ENCODE measurements around the gene CWC25. TPM values are rescaled to one million over a fixed set of nuclear protein-coding genes. Genes with fewer than 3 reads are reported as not detected.

CWC25 gene
- total and polyA plus RNA-seq, 2 of the 13 experiments (the other 11 are each of a cell fraction or from before 2014, with no cell fraction given): 15.6 to 22.7 TPM

- no peak for TF ChIP-seq ZNF280B (CRISPR knock-in tag; IDR thresholded peaks at IDR 0.05; ENCODE audit: borderline replicate concordance)
- TF ChIP-seq ARID5B (CRISPR knock-in tag; IDR thresholded peaks at IDR 0.05): peak; percentile 69
- TF ChIP-seq ZFP91 (CRISPR knock-in tag; IDR thresholded peaks at IDR 0.05; ENCODE audit: borderline replicate concordance): 0 out of 2 replicates have a peak, but pooled peaks have one; percentile 2
- 0 out of 2 replicates have a peak, but pooled peaks have one; percentile 1 for TF ChIP-seq WIZ (CRISPR knock-in tag; IDR thresholded peaks at IDR 0.05)
- no peak for TF ChIP-seq FUBP1 (CRISPR knock-in tag; IDR thresholded peaks at IDR 0.05; ENCODE audit: borderline replicate concordance)
- TF ChIP-seq ZBTB1 (CRISPR knock-in tag; IDR thresholded peaks at IDR 0.05; ENCODE audit: borderline replicate concordance): no peak
- TF ChIP-seq SOX6 (IDR thresholded peaks at IDR 0.05): no peak
- peak; percentile 58; the same call in 1 of the 2 replicates for TF ChIP-seq SOX6 (CRISPR knock-in tag; IDR thresholded peaks at IDR 0.05)
- 0 out of 2 replicates have a peak, but pooled peaks have one; percentile 70 for TF ChIP-seq TOE1 (CRISPR knock-in tag; IDR thresholded peaks at IDR 0.05)
- TF ChIP-seq NR2C2 (CRISPR knock-in tag; IDR thresholded peaks at IDR 0.05; ENCODE audit: borderline replicate concordance): 0 out of 2 replicates have a peak, but pooled peaks have one; percentile 27
- TF ChIP-seq ZNF205 (CRISPR knock-in tag; IDR thresholded peaks at IDR 0.05): peak; percentile 62; the same call in 1 of the 2 replicates
- TF ChIP-seq ZSCAN30 (CRISPR knock-in tag; IDR thresholded peaks at IDR 0.05): peak; percentile 22; the same call in 1 of the 2 replicates
- peak; percentile 69 for TF ChIP-seq THAP11 (CRISPR knock-in tag; IDR thresholded peaks at IDR 0.05)
- TF ChIP-seq MEIS2 (CRISPR knock-in tag; IDR thresholded peaks at IDR 0.05): no peak
- no peak for TF ChIP-seq EHMT2 (IDR thresholded peaks at IDR 0.05; ENCODE audit: borderline replicate concordance, low read depth, low read length)
- peak; percentile 35; the same call in 1 of the 2 replicates for TF ChIP-seq SRF (IDR thresholded peaks at IDR 0.05; ENCODE audit: low read depth, low read length)
- peak; percentile 45 for TF ChIP-seq TAF15 (IDR thresholded peaks at IDR 0.05; ENCODE audit: low read depth, low read length, poor library complexity, severe bottlenecking)
- peak; percentile 87 for TF ChIP-seq HOXA5 (CRISPR knock-in tag; IDR thresholded peaks at IDR 0.05)
- TF ChIP-seq PREB (CRISPR knock-in tag; IDR thresholded peaks at IDR 0.05): 0 out of 2 replicates have a peak, but pooled peaks have one; percentile 15
Observed at GRCh38 chr17:38868817-38869525, 43.9 kb upstream of the CWC25 start (continued).

All from HepG2 (cell line).